Activated CD4-positive, CD25-positive, alpha-beta regulatory T cell (primary cell): ENCODE results near the gene NTRK3.

Experiments
- DNase-seq, 4 experiments: peaks; one replicate each; lab custom pipeline; 2025; lab: John Stamatoyannopoulos, UW

The NTRK3 gene

DNA sequence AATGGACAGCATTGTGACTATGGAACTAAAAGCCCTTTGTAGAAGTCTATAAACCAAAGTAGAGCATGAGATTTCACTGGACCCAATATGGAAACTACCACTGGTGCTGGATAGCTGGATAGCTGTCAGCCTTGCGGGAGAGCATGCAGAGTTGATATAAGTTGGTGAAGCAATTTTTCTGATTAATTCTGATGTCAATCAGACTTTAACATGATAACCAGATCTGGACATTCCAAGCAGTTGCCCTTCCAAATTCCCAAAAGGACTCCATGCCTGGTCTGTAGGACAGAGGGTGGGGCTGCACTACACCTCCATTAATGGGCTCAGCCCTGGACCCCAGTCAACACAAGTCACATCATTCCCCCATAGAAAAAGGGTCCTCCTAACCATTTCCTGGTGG is 437.8 kb downstream of the NTRK3 start:
- DNase-seq, result no peak

DNA sequence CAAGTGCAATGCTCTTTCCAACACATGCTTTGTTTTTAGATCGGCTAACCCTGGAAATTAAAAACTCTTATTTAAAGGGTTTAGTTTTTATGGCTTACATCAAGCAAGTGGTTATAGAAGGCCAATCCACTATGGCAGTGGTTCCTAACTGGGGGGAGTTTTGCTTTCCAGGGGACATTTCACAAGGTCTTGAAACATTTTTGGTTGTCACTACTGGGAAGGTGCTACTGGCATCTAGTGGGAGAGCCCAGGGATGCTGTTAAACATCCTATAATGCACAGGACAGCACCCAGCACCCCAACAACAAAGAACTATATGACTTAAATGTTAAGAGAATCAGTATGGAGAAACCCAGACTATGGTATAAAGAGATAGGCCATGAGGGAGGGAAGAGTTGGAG is 439.0 kb downstream of the NTRK3 start:
- DNase-seq, result no peak

DNA sequence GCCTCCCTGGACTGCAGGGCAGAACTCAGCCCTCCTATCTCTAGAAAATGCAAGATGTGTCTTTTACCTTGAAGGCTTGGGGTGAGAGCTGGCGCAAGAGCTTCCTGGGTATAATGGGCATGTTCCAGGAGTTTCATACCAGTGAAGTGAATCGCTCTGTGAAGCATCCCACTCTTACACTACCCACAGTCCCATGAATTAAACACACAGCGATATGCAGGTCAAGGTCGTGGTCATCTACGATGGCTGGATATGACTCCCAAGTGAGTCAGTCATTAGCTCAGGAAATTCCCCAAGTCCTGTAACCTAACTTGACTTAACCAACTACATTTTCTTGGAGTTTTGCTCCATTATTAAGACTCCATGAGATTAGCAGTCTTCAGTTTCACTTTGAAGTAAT is 439.7 kb downstream of the NTRK3 start:
- no peak for DNase-seq

- no peak for DNase-seq
Measured at GRCh38 chr15:87816016-87816415, 440.5 kb downstream of the NTRK3 start.
